AG08395 (cell line): ENCODE data around the gene ARHGAP24.
"Not testable (repeated sequence)": the region's sequence is repeated elsewhere in the genome, so short reads cannot be mapped to it uniquely, and the experiment has no call there.

Source experiments
- DNase-seq: peaks from one replicate; pipeline ENCODE4 v3.0.0; 2012; ENCODE audit warnings: mixed read lengths, low spot score

The ARHGAP24 gene

GRCh38 chr4:85861064-85861765 lies 386.3 kb downstream of the ARHGAP24 start:
- DNase-seq = no peak

- DNase-seq = no peak
Observed at GRCh38 chr4:85862896-85863295, 387.9 kb downstream of the ARHGAP24 start.

- no peak for DNase-seq
Observed at GRCh38 chr4:85864259-85865205, 389.6 kb downstream of the ARHGAP24 start.

- no peak for DNase-seq
Observed at GRCh38 chr4:85865256-85865655, 390.3 kb downstream of the ARHGAP24 start.

GRCh38 chr4:85866508-85866907 lies 391.6 kb downstream of the ARHGAP24 start:
- peak; percentile 14 for DNase-seq

GRCh38 chr4:85867271-85867670 lies 392.3 kb downstream of the ARHGAP24 start:
- DNase-seq = peak; percentile 41

GRCh38 chr4:85869181-85869580 lies 394.2 kb downstream of the ARHGAP24 start:
- no peak for DNase-seq

GRCh38 chr4:85870298-85871083 lies 395.5 kb downstream of the ARHGAP24 start:
- DNase-seq = no peak

- DNase-seq = no peak
Observed at GRCh38 chr4:85873566-85873965, 398.6 kb downstream of the ARHGAP24 start.

GRCh38 chr4:85879518-85879917 lies 404.6 kb downstream of the ARHGAP24 start:
- DNase-seq = no peak

- no peak for DNase-seq
Observed at GRCh38 chr4:85883180-85883579, 408.2 kb downstream of the ARHGAP24 start.

- DNase-seq = no peak
Observed at GRCh38 chr4:85884251-85884650, 409.3 kb downstream of the ARHGAP24 start.

- no peak for DNase-seq
Observed at GRCh38 chr4:85886665-85887064, 411.7 kb downstream of the ARHGAP24 start.

- no peak for DNase-seq
Observed at GRCh38 chr4:85889314-85889713, 414.4 kb downstream of the ARHGAP24 start.

GRCh38 chr4:85895755-85896154 lies 420.8 kb downstream of the ARHGAP24 start:
- DNase-seq = no peak

- DNase-seq = no peak
Observed at GRCh38 chr4:85898231-85898630, 423.3 kb downstream of the ARHGAP24 start.

GRCh38 chr4:85901500-85901899 lies 426.6 kb downstream of the ARHGAP24 start:
- DNase-seq = peak; percentile 27

- DNase-seq = not testable (repeated sequence)
Observed at GRCh38 chr4:85902647-85903046, 427.7 kb downstream of the ARHGAP24 start.

- DNase-seq = no peak
Observed at GRCh38 chr4:85905761-85906160, 430.8 kb downstream of the ARHGAP24 start.

- no peak for DNase-seq
Observed at GRCh38 chr4:85907001-85907400, 432.1 kb downstream of the ARHGAP24 start.

GRCh38 chr4:85909851-85910250 lies 434.9 kb downstream of the ARHGAP24 start:
- DNase-seq = no peak

GRCh38 chr4:85910985-85911384 lies 436.0 kb downstream of the ARHGAP24 start:
- no peak for DNase-seq
